A549 (cell line): ENCODE results near the gene RTBDN. TPM values are rescaled to one million over a fixed set of nuclear protein-coding genes. Genes with fewer than 3 reads are reported as not detected.

Experiments used
- CHD4 ChIP-seq: fragments of 200-600 bp; sonication (generic); IDR thresholded peaks from 2 replicates; pipeline ENCODE4 v1.6.1; 2016; ENCODE audit warnings: antibody characterized with exemption, mild to moderate bottlenecking, borderline replicate concordance
- EP300 ChIP-seq, 2 experiments: fragments of >200 bp; sonication (Bioruptor Twin); formaldehyde crosslinking; IDR thresholded peaks; 2 replicates in 1 of 2; 3 replicates in 1 of 2; pipeline ENCODE4 v1.6.1; 2016 to 2017
- ESRRA ChIP-seq: fragments of 150-350 bp; IDR thresholded peaks from 2 replicates; pipeline ENCODE4 v1.6.1; 2014; ENCODE audit warnings: mild to moderate bottlenecking, low read length, borderline replicate concordance
- FOSB ChIP-seq: fragments of 250-450 bp; sonication (Bioruptor Pico); IDR thresholded peaks from 2 replicates; pipeline ENCODE4 v1.5.0; 2020; ENCODE audit warnings: mild to moderate bottlenecking, moderate library complexity
- FOSL2 ChIP-seq, 2 experiments: fragments of 450-650 bp in 1 of 2; fragments of >200 bp in 1 of 2; sonication (Bioruptor Twin) in 1 of 2; formaldehyde crosslinking; IDR thresholded peaks; 2 replicates each; pipeline versions ENCODE4 v1.5.0 to v1.6.1; 2016 to 2020; ENCODE audit warnings: mild to moderate bottlenecking in 1 of 2, moderate library complexity in 1 of 2
- HMGXB4 ChIP-seq: fragments of 250-450 bp; sonication (Bioruptor Pico); IDR thresholded peaks from 2 replicates; pipeline ENCODE4 v1.5.0; 2021; ENCODE audit warnings: mild to moderate bottlenecking, moderate library complexity, borderline replicate concordance
- HOXA7 ChIP-seq: fragments of 250-450 bp; sonication (Bioruptor Pico); IDR thresholded peaks from 2 replicates; pipeline ENCODE4 v1.5.0; 2020; ENCODE audit warnings: mild to moderate bottlenecking, moderate library complexity
- KDM1A ChIP-seq: fragments of 200-600 bp; sonication (generic); IDR thresholded peaks from 2 replicates; pipeline ENCODE4 v1.6.1; 2016; ENCODE audit warnings: low read depth, mild to moderate bottlenecking
- KDM5A ChIP-seq: fragments of 200-600 bp; sonication (generic); IDR thresholded peaks from 2 replicates; pipeline ENCODE4 v1.6.1; 2016; ENCODE audit warnings: antibody characterized with exemption, mild to moderate bottlenecking
- NFE2L2 ChIP-seq: fragments of 150-350 bp; conservative IDR thresholded peaks from 2 replicates; pipeline ENCODE4 v1.6.1; 2014; ENCODE audit warnings: low read length
- RAD21 ChIP-seq, 2 experiments: fragments of >200 bp in 1 of 2; sonication (Bioruptor Twin) in 1 of 2; formaldehyde crosslinking in 1 of 2; IDR thresholded peaks in 1 of 2; conservative IDR thresholded peaks in 1 of 2; 2 replicates in 1 of 2; 3 replicates in 1 of 2; pipeline ENCODE4 v1.6.1; 2012 to 2018; ENCODE audit warnings: inconsistent platforms in 1 of 2
- RARB ChIP-seq: fragments of 250-450 bp; sonication (Bioruptor Pico); IDR thresholded peaks from 2 replicates; pipeline ENCODE4 v1.8.0; 2021; ENCODE audit warnings: mild to moderate bottlenecking, moderate library complexity
- REST ChIP-seq: fragments of 200-600 bp; sonication (generic); IDR thresholded peaks from 2 replicates; pipeline ENCODE4 v1.6.1; 2016; ENCODE audit warnings: antibody characterized with exemption, mild to moderate bottlenecking, moderate library complexity
- SMC3 ChIP-seq: fragments of >200 bp; sonication (Bioruptor Twin); formaldehyde crosslinking; IDR thresholded peaks from 3 replicates; pipeline ENCODE4 v1.6.1; 2018; ENCODE audit warnings: inconsistent platforms
- TFCP2L1 ChIP-seq: fragments of 250-450 bp; sonication (Bioruptor Pico); IDR thresholded peaks from 2 replicates; pipeline ENCODE4 v1.5.0; 2021; ENCODE audit warnings: mild to moderate bottlenecking
- TP53 ChIP-seq: fragments of 250-450 bp; sonication (Bioruptor Pico); IDR thresholded peaks from 2 replicates; pipeline ENCODE4 v1.5.0; 2021; ENCODE audit warnings: mild to moderate bottlenecking, moderate library complexity
- USF2 ChIP-seq: fragments of 450-650 bp; IDR thresholded peaks from 2 replicates; pipeline ENCODE4 v1.6.1; 2014; ENCODE audit warnings: antibody characterized with exemption
- ZFP36 ChIP-seq: fragments of 450-650 bp; IDR thresholded peaks from 2 replicates; pipeline ENCODE4 v1.6.1; 2014; ENCODE audit warnings: borderline replicate concordance; ENCODE audit not compliant: partially characterized antibody
- ZNF302 ChIP-seq: fragments of 250-450 bp; sonication (Bioruptor Pico); IDR thresholded peaks from 2 replicates; pipeline ENCODE4 v1.9.0; 2021; ENCODE audit warnings: inconsistent platforms, mild to moderate bottlenecking, moderate library complexity
- polyA plus RNA-seq, 4 experiments: library from polyadenylated mRNA; depleted of rRNA in 3 of 4; stranded (reverse); fragments of >200 nt; fragmentation: RNase III in 1 of 4; extraction: RNeasy Plus Mini Kit Qiagen cat#74134 plus additional on column Dnase treatment in 1 of 4; gene quantifications; 2 replicates in 3 of 4; 3 replicates in 1 of 4; pipeline ENCODE4 v1.2.3, GENCODE V29; 2011 to 2017
- small RNA-seq, 6 experiments: library from RNA; depleted of rRNA; stranded (forward); fragments of <200 nt; gene quantifications; one replicate each; pipeline ENCODE3, GENCODE V24; 2012
- TF ChIP-seq, protein P1 (sequence below): fragments of >200 bp; sonication (Bioruptor Twin); formaldehyde crosslinking; IDR thresholded peaks from 2 replicates; pipeline ENCODE4 v1.6.1; 2016

Gene RTBDN
- polyA plus RNA-seq, 2 of the 4 experiments (the other 2 are of a cell fraction) = 0.09 to 0.25 TPM

GRCh38 chr19:12777217-12778016 is 57.0 kb downstream of the RTBDN start (continued):
- TF ChIP-seq HMGXB4 (CRISPR knock-in tag) (0 out of 2 replicates have a peak, but pooled peaks have one; percentile 58), USF2 (no peak), REST (no peak), TFCP2L1 (no peak), HOXA7 (no peak), RAD21 (conservative IDR thresholded peaks at IDR 0.05 in 1 of 2, IDR thresholded peaks at IDR 0.05 in 1 of 2) (peak; percentile 75 to 80), SMC3 (peak; percentile 90), RARB (CRISPR knock-in tag) (no peak), KDM1A (no peak), ZFP36 (no peak), EP300 (IDR thresholded peaks at IDR 0.05) (no peak), ESRRA (no peak), KDM5A (no peak), FOSL2 (IDR thresholded peaks at IDR 0.05) (no peak), FOSL2 (CRISPR knock-in tag; IDR thresholded peaks at IDR 0.05) (0 out of 2 replicates have a peak, but pooled peaks have one; percentile 6), TP53 (no peak), NFE2L2 (no peak), ZNF302 (CRISPR knock-in tag) (no peak), CHD4 (no peak), FOSB (no peak)
- TF ChIP-seq, protein P1, sequence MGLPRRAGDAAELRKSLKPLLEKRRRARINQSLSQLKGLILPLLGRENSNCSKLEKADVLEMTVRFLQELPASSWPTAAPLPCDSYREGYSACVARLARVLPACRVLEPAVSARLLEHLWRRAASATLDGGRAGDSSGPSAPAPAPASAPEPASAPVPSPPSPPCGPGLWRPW = no peak

Small RNA genes lying within 50 kb of the gene (small RNA-seq; reads per million reads assigned to genes)
- gene MIR5684 (0 to 1.0 (median 0) reads per million in 6 experiments), gene MIR6794 (0 reads per million in 6 experiments)

Other genes starting within 250 kb of the RTBDN start
- gene ZNF490, start 223.8 kb downstream of the RTBDN start, polyA plus RNA-seq (2011; rRNA removed) = 2.4 and 2.5 TPM in 2 replicates
- 0.57 to 0.85 TPM (median 0.79 TPM) in 3 replicates for gene ZNF490, start 223.8 kb downstream of the RTBDN start, polyA plus RNA-seq (2017; fragmentation: RNase III; extraction: RNeasy Plus Mini Kit Qiagen cat#74134 plus additional on column Dnase treatment)
- gene ZNF791, start 223.7 kb downstream of the RTBDN start, polyA plus RNA-seq (2011; rRNA removed) = 7.1 and 8.0 TPM in 2 replicates
- gene ZNF791, start 223.7 kb downstream of the RTBDN start, polyA plus RNA-seq (2017; fragmentation: RNase III; extraction: RNeasy Plus Mini Kit Qiagen cat#74134 plus additional on column Dnase treatment) = 4.5 to 4.6 TPM (median 4.5 TPM) in 3 replicates
- 13.0 and 14.4 TPM in 2 replicates for gene MAN2B1, start 167.8 kb downstream of the RTBDN start, polyA plus RNA-seq (2011; rRNA removed)
- gene MAN2B1, start 167.8 kb downstream of the RTBDN start, polyA plus RNA-seq (2017; fragmentation: RNase III; extraction: RNeasy Plus Mini Kit Qiagen cat#74134 plus additional on column Dnase treatment) = 15.4 to 16.3 TPM (median 15.9 TPM) in 3 replicates
- 4.3 and 4.8 TPM in 2 replicates for gene WDR83, start 167.8 kb downstream of the RTBDN start, polyA plus RNA-seq (2011; rRNA removed)
- gene WDR83, start 167.8 kb downstream of the RTBDN start, polyA plus RNA-seq (2017; fragmentation: RNase III; extraction: RNeasy Plus Mini Kit Qiagen cat#74134 plus additional on column Dnase treatment) = 11.1 to 13.7 TPM (median 11.4 TPM) in 3 replicates
- 63.7 and 71.9 TPM in 2 replicates for gene DHPS, start 152.7 kb downstream of the RTBDN start, polyA plus RNA-seq (2011; rRNA removed)
- 55.3 to 58.3 TPM (median 57.8 TPM) in 3 replicates for gene DHPS, start 152.7 kb downstream of the RTBDN start, polyA plus RNA-seq (2017; fragmentation: RNase III; extraction: RNeasy Plus Mini Kit Qiagen cat#74134 plus additional on column Dnase treatment)
- not detected in 2 replicates for gene GNG14, start 146.6 kb downstream of the RTBDN start, polyA plus RNA-seq (2011; rRNA removed)
- not detected in 3 replicates for gene GNG14, start 146.6 kb downstream of the RTBDN start, polyA plus RNA-seq (2017; fragmentation: RNase III; extraction: RNeasy Plus Mini Kit Qiagen cat#74134 plus additional on column Dnase treatment)
- 5.7 and 6.9 TPM in 2 replicates for gene FBXW9, start 137.9 kb downstream of the RTBDN start, polyA plus RNA-seq (2011; rRNA removed)
- 7.3 to 8.1 TPM (median 8.0 TPM) in 3 replicates for gene FBXW9, start 137.9 kb downstream of the RTBDN start, polyA plus RNA-seq (2017; fragmentation: RNase III; extraction: RNeasy Plus Mini Kit Qiagen cat#74134 plus additional on column Dnase treatment)
- 33.7 and 38.0 TPM in 2 replicates for gene TNPO2, start 110.6 kb downstream of the RTBDN start, polyA plus RNA-seq (2011; rRNA removed)
- 39.8 to 42.5 TPM (median 41.0 TPM) in 3 replicates for gene TNPO2, start 110.6 kb downstream of the RTBDN start, polyA plus RNA-seq (2017; fragmentation: RNase III; extraction: RNeasy Plus Mini Kit Qiagen cat#74134 plus additional on column Dnase treatment)
- gene TRIR, start 99.9 kb downstream of the RTBDN start, polyA plus RNA-seq (2011; rRNA removed) = 105 and 137 TPM in 2 replicates
- 144 to 154 TPM (median 152 TPM) in 3 replicates for gene TRIR, start 99.9 kb downstream of the RTBDN start, polyA plus RNA-seq (2017; fragmentation: RNase III; extraction: RNeasy Plus Mini Kit Qiagen cat#74134 plus additional on column Dnase treatment)
- 84.9 and 87.0 TPM in 2 replicates for gene GET3, start 97.1 kb downstream of the RTBDN start, polyA plus RNA-seq (2011; rRNA removed)
- gene GET3, start 97.1 kb downstream of the RTBDN start, polyA plus RNA-seq (2017; fragmentation: RNase III; extraction: RNeasy Plus Mini Kit Qiagen cat#74134 plus additional on column Dnase treatment) = 82.7 to 96.7 TPM (median 91.7 TPM) in 3 replicates
- gene BEST2, start 82.8 kb downstream of the RTBDN start, polyA plus RNA-seq (2011; rRNA removed) = not detected in 2 replicates
- not detected in 3 replicates for gene BEST2, start 82.8 kb downstream of the RTBDN start, polyA plus RNA-seq (2017; fragmentation: RNase III; extraction: RNeasy Plus Mini Kit Qiagen cat#74134 plus additional on column Dnase treatment)
- 8.3 and 10.1 TPM in 2 replicates for gene HOOK2, start 59.0 kb downstream of the RTBDN start, polyA plus RNA-seq (2011; rRNA removed)
- 18.5 to 24.6 TPM (median 21.5 TPM) in 3 replicates for gene HOOK2, start 59.0 kb downstream of the RTBDN start, polyA plus RNA-seq (2017; fragmentation: RNase III; extraction: RNeasy Plus Mini Kit Qiagen cat#74134 plus additional on column Dnase treatment)
- 72.5 and 94.7 TPM in 2 replicates for gene JUNB, start 43.1 kb downstream of the RTBDN start, polyA plus RNA-seq (2011; rRNA removed)
- 47.2 to 57.7 TPM (median 55.6 TPM) in 3 replicates for gene JUNB, start 43.1 kb downstream of the RTBDN start, polyA plus RNA-seq (2017; fragmentation: RNase III; extraction: RNeasy Plus Mini Kit Qiagen cat#74134 plus additional on column Dnase treatment)
- 0.48 and 0.57 TPM in 2 replicates for gene PRDX2, start 32.8 kb downstream of the RTBDN start, polyA plus RNA-seq (2011; rRNA removed)
- gene PRDX2, start 32.8 kb downstream of the RTBDN start, polyA plus RNA-seq (2017; fragmentation: RNase III; extraction: RNeasy Plus Mini Kit Qiagen cat#74134 plus additional on column Dnase treatment) = 0.49 to 0.91 TPM (median 0.84 TPM) in 3 replicates
- 4.9 and 10.7 TPM in 2 replicates for gene THSD8, start 32.5 kb downstream of the RTBDN start, polyA plus RNA-seq (2011; rRNA removed)
- gene THSD8, start 32.5 kb downstream of the RTBDN start, polyA plus RNA-seq (2017; fragmentation: RNase III; extraction: RNeasy Plus Mini Kit Qiagen cat#74134 plus additional on column Dnase treatment) = not detected in 3 replicates
- gene RNASEH2A, start 28.0 kb downstream of the RTBDN start, polyA plus RNA-seq (2011; rRNA removed) = 27.2 and 37.2 TPM in 2 replicates
- gene RNASEH2A, start 28.0 kb downstream of the RTBDN start, polyA plus RNA-seq (2017; fragmentation: RNase III; extraction: RNeasy Plus Mini Kit Qiagen cat#74134 plus additional on column Dnase treatment) = 40.7 to 45.5 TPM (median 41.7 TPM) in 3 replicates
- 1.4 and 1.8 TPM in 2 replicates for gene MAST1, start 3.9 kb upstream of the RTBDN start, polyA plus RNA-seq (2011; rRNA removed)
- 1.8 to 3.0 TPM (median 2.2 TPM) in 3 replicates for gene MAST1, start 3.9 kb upstream of the RTBDN start, polyA plus RNA-seq (2017; fragmentation: RNase III; extraction: RNeasy Plus Mini Kit Qiagen cat#74134 plus additional on column Dnase treatment)
- 15.7 and 22.9 TPM in 2 replicates for gene DNASE2, start 46.9 kb upstream of the RTBDN start, polyA plus RNA-seq (2011; rRNA removed)
- 19.9 to 24.9 TPM (median 24.6 TPM) in 3 replicates for gene DNASE2, start 46.9 kb upstream of the RTBDN start, polyA plus RNA-seq (2017; fragmentation: RNase III; extraction: RNeasy Plus Mini Kit Qiagen cat#74134 plus additional on column Dnase treatment)
- not detected in 2 replicates for gene KLF1, start 52.6 kb upstream of the RTBDN start, polyA plus RNA-seq (2011; rRNA removed)
- not detected in 3 replicates for gene KLF1, start 52.6 kb upstream of the RTBDN start, polyA plus RNA-seq (2017; fragmentation: RNase III; extraction: RNeasy Plus Mini Kit Qiagen cat#74134 plus additional on column Dnase treatment)
- gene GCDH, start 56.6 kb upstream of the RTBDN start, polyA plus RNA-seq (2011; rRNA removed) = 8.0 and 8.8 TPM in 2 replicates
- gene GCDH, start 56.6 kb upstream of the RTBDN start, polyA plus RNA-seq (2017; fragmentation: RNase III; extraction: RNeasy Plus Mini Kit Qiagen cat#74134 plus additional on column Dnase treatment) = 14.9 to 18.8 TPM (median 15.2 TPM) in 3 replicates
- gene SYCE2, start 84.7 kb upstream of the RTBDN start, polyA plus RNA-seq (2011; rRNA removed) = 0.13 and 0.41 TPM in 2 replicates
- gene SYCE2, start 84.7 kb upstream of the RTBDN start, polyA plus RNA-seq (2017; fragmentation: RNase III; extraction: RNeasy Plus Mini Kit Qiagen cat#74134 plus additional on column Dnase treatment) = 0.25 to 0.40 TPM (median 0.39 TPM) in 3 replicates
- gene FARSA, start 99.1 kb upstream of the RTBDN start, polyA plus RNA-seq (2011; rRNA removed) = 18.1 and 20.1 TPM in 2 replicates
- 57.4 to 62.2 TPM (median 58.7 TPM) in 3 replicates for gene FARSA, start 99.1 kb upstream of the RTBDN start, polyA plus RNA-seq (2017; fragmentation: RNase III; extraction: RNeasy Plus Mini Kit Qiagen cat#74134 plus additional on column Dnase treatment)
- gene CALR, start 104.0 kb upstream of the RTBDN start, polyA plus RNA-seq (2011; rRNA removed) = 356 and 419 TPM in 2 replicates
- 484 to 507 TPM (median 494 TPM) in 3 replicates for gene CALR, start 104.0 kb upstream of the RTBDN start, polyA plus RNA-seq (2017; fragmentation: RNase III; extraction: RNeasy Plus Mini Kit Qiagen cat#74134 plus additional on column Dnase treatment)
- 46.4 and 56.2 TPM in 2 replicates for gene RAD23A, start 111.3 kb upstream of the RTBDN start, polyA plus RNA-seq (2011; rRNA removed)
- 68.6 to 71.6 TPM (median 71.1 TPM) in 3 replicates for gene RAD23A, start 111.3 kb upstream of the RTBDN start, polyA plus RNA-seq (2017; fragmentation: RNase III; extraction: RNeasy Plus Mini Kit Qiagen cat#74134 plus additional on column Dnase treatment)
- gene GADD45GIP1, start 122.6 kb upstream of the RTBDN start, polyA plus RNA-seq (2011; rRNA removed) = 18.3 and 26.4 TPM in 2 replicates
- 30.7 to 31.9 TPM (median 31.1 TPM) in 3 replicates for gene GADD45GIP1, start 122.6 kb upstream of the RTBDN start, polyA plus RNA-seq (2017; fragmentation: RNase III; extraction: RNeasy Plus Mini Kit Qiagen cat#74134 plus additional on column Dnase treatment)
- gene DAND5, start 135.0 kb upstream of the RTBDN start, polyA plus RNA-seq (2011; rRNA removed) = 0.12 and 0.16 TPM in 2 replicates
- gene DAND5, start 135.0 kb upstream of the RTBDN start, polyA plus RNA-seq (2017; fragmentation: RNase III; extraction: RNeasy Plus Mini Kit Qiagen cat#74134 plus additional on column Dnase treatment) = 0.12 to 0.21 TPM (median 0.14 TPM) in 3 replicates
- 0.52 and 1.0 TPM in 2 replicates for gene NFIX, start 160.9 kb upstream of the RTBDN start, polyA plus RNA-seq (2011; rRNA removed)
- gene NFIX, start 160.9 kb upstream of the RTBDN start, polyA plus RNA-seq (2017; fragmentation: RNase III; extraction: RNeasy Plus Mini Kit Qiagen cat#74134 plus additional on column Dnase treatment) = 3.0 to 4.5 TPM (median 3.0 TPM) in 3 replicates